Omental fat pad (tissue), 4 donors: ENCODE data around the gene RHOC. TPM values are rescaled to one million over a fixed set of nuclear protein-coding genes. Genes with fewer than 3 reads are reported as not detected.
A peak's percentile ranks its signal among the peaks of the same experiment; 100 is the strongest.

Experiments
- ATAC-seq: fragments of 150-250 bp; one replicate; pipeline ENCODE4 v1.9.1; 2016; ENCODE audit warnings: mild to moderate bottlenecking, moderate library complexity; ENCODE audit not compliant: low FRiP score
- DNase-seq: peaks from one replicate; pipeline ENCODE4 v3.0.0-alpha.2; 2019; ENCODE audit warnings: low spot score
- total RNA-seq, 4 donors: library from RNA; depleted of rRNA; stranded (reverse); fragments of >200 nt; gene quantifications; one replicate each; pipeline ENCODE4 v1.1.0, GENCODE V29; 2016
- TF ChIP-seq, protein P1 (sequence below), 3 donors: fragments of 450-650 bp; IDR thresholded peaks; one replicate each; pipeline ENCODE4 v1.5.1; 2016 to 2017; ENCODE audit warnings: antibody characterized with exemption in 3 of 3, mild to moderate bottlenecking in 3 of 3, moderate library complexity in 2 of 3

RHOC gene
- total RNA-seq, 4 donors from 2014 or later, result 219 to 307 (median 299) TPM

DNA sequence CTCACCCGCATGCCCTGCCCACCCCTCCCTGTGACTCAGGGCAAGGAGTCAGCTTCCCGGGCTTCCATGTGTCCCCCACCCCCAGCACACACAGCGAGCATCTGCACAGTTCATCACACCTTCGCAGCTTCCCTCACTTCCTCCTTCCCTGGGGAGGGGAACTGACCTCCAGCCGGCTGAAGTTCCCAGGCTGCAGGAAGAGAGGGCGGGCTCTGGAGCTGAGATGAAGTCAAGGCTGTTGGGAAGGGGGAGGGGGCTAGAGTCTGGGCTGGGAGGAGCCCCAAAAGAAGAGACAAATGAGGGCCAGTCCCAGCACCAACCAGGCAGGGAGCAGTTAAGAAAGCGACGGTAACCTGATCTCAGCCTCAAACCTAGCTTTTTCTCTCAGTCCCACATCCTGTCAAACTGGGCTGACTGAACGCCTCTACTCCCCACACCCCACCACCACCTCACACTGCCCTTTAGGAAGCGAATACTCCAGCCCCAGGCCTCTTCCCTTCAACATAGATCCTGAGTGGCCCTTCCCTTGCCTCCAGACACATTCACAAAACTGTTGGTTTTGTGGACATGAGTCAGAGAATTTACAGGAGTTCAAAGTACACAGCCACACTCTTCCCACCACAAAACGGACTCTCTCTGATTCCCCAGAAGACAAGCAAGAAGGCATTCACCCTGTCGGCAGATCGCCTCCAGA, 1.8 kb downstream of the RHOC start:
- TF ChIP-seq, protein P1, sequence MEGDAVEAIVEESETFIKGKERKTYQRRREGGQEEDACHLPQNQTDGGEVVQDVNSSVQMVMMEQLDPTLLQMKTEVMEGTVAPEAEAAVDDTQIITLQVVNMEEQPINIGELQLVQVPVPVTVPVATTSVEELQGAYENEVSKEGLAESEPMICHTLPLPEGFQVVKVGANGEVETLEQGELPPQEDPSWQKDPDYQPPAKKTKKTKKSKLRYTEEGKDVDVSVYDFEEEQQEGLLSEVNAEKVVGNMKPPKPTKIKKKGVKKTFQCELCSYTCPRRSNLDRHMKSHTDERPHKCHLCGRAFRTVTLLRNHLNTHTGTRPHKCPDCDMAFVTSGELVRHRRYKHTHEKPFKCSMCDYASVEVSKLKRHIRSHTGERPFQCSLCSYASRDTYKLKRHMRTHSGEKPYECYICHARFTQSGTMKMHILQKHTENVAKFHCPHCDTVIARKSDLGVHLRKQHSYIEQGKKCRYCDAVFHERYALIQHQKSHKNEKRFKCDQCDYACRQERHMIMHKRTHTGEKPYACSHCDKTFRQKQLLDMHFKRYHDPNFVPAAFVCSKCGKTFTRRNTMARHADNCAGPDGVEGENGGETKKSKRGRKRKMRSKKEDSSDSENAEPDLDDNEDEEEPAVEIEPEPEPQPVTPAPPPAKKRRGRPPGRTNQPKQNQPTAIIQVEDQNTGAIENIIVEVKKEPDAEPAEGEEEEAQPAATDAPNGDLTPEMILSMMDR (IDR thresholded peaks at IDR 0.05), result no peak
- peak; percentile 55 for ATAC-seq
- DNase-seq, result peak; percentile 57

DNA sequence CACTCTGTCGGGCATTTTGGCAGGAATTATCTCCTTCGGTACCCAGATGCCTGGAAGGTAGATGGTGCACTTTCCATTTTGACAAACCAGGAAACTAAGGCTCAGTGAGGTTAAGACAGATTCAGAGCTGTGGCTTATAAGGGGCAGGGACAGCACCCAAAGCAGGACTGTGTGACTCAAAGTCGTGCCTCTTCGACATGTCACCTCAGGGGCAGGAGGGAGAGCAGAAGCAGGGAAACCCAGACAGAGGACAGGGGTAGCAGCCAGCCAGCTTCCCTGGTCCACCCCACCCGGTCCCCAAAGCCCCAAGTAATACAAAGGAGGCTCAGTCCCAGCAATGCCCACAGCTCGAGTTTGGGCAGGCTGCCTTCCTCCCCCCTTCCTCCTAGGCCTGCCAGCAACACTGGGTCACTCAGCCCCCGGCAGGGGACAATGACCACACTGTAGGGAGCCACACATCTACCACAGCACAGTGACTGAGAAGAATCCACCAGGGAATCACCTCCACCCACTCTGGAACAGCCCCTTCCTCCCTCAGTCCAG, 2.5 kb downstream of the RHOC start:
- no peak for DNase-seq
- TF ChIP-seq, protein P1 (IDR thresholded peaks at IDR 0.05), result no peak
- no peak for ATAC-seq

DNA sequence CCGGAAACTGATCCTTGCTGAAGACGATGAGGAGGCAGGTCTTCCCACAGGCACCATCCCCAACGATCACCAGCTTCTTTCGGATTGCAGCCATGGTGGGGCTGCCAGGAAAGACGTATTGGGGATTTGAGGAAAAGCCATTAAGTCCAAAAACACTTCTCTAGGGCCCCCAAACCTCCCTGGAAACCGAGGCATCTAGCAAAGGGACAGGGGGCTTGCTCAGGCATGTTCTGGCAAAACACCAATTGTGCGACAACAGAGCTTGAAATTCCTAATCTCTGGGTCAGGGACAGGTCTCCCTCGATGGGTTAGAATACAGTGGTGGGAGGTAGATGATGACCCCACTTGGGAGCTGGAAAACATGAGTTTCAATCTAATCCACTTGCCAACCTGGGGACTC, 3.2 kb downstream of the RHOC start:
- DNase-seq (no peak), ATAC-seq (no peak)
- TF ChIP-seq, protein P1 (IDR thresholded peaks at IDR 0.05), result no peak

DNA sequence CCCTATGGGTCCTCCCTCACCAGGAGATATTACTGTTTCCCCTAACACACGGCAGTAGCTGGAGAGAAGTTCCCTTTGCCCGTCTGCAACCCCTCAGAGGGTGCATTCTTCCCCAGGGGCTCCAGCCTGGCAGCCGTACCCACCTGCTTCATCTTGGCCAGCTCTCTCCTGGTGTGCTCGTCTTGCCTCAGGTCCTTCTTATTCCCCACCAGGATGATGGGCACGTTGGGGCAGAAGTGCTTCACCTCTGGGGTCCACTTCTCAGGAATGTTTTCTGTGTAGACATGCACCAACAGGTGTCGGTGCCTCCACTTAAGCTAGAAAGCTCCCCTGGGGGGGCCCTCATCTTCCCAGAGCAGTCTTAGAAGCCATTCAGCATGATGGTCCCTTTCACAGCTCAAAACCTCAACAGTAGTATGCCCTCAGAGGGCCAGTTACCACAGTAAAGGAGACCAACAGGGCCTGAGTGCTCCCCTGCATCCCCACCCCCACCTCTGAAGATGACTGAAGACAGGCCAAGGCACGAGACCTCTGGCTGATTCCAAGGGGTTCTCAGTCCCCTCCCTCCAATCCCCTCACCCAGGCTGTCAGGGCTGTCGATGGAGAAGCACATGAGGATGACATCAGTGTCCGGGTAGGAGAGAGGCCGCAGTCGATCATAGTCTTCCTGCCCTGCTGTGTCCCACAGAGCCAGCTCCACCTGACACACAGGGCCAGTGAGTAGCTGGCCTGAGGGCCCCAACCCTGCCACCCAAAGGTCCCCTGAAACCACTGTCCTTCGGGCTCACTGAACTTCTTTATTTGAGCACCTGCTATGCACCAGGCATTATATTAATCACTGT, 4.3 kb downstream of the RHOC start:
- DNase-seq, result no peak
- TF ChIP-seq, protein P1 (IDR thresholded peaks at IDR 0.05), result no peak
- no peak for ATAC-seq

DNA sequence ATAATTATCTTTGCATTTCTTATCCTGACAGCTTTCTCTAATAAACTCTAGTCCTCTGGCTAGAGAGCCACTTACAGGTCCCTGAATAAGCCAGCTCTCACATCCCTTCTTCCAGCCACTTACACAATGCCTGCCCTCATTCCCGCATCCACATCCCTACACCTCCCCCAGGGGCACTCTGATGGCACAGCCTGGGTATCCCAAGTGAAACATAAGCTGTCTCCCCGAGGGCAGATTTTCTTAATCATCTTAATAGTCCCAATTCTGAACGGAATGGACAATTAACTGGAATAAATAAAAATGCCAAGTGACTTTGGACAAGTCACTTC, 4.9 kb downstream of the RHOC start:
- TF ChIP-seq, protein P1 (IDR thresholded peaks at IDR 0.05), result no peak
- ATAC-seq (no peak), DNase-seq (no peak)

DNA sequence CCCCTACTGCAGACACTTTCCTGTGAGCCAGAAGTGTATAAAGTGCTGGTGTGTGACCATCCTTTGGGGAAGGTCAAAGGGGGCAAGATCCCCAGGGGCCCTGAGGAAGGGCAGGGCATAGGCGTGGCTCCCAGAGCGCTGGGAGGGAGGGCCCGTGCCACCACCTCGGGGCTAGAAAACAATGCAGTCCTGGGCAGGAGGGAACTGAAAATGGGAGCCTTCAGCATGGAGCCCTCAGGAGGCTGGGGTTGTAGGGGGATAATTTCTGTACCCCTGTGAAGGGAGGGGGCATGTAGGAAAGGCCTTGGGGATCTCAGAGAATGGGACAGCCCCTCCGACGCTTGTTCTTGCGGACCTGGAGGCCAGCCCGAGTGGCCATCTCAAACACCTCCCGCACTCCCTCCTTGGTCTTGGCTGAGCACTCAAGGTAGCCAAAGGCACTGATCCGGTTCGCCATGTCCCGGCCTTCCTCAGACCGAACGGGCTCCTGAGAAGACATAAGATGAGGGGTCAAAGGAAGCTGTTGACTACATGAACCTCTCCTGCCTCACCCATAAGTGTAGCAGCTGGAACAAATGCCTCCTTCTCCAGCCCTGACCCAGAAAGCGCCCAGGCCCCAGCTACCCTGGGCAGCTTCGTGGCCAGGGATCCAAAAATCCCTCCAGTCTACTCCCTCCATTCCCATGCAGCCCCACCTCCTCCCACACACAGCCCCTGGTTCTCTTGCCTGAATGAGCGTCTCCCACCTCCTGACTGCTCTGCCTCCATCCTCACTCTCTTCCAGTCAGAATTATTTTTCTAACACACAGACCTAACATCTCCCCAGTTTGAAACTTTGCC, 5.5 kb downstream of the RHOC start:
- TF ChIP-seq, protein P1 (IDR thresholded peaks at IDR 0.05), result no peak
- DNase-seq (no peak), ATAC-seq (no peak)
